Activated T-cell treated with anti-CD3 and anti-CD28 coated beads, Interleukin-2, amount 50 U/mL, for 4 hours (primary cell): ENCODE data around the gene CHD3. TPM values are rescaled to one million over a fixed set of nuclear protein-coding genes. Genes with fewer than 3 reads are reported as not detected.

Experiments used
- ATAC-seq, 2 donors: fragments of 200-7000 bp; cut with Tn5 transposase; one replicate each; pipeline ENCODE4 v1.10.0; 2021
- DNase-seq: peaks from one replicate; pipeline ENCODE4 v3.0.0-alpha.2; 2020
- H3K27me3 Mint-ChIP-seq: one replicate; pipeline ENCODE4 v1.8.0; 2021; ENCODE audit warnings: low read depth, mixed read lengths
- H3K36me3 Mint-ChIP-seq: one replicate; pipeline ENCODE4 v1.8.0; 2022; ENCODE audit warnings: mixed read lengths; ENCODE audit not compliant: insufficient read depth
- H3K4me1 Mint-ChIP-seq: one replicate; pipeline ENCODE4 v1.8.0; 2021; ENCODE audit warnings: low read depth, mixed read lengths
- H3K4me3 Mint-ChIP-seq: one replicate; pipeline ENCODE4 v1.8.0; 2021; ENCODE audit warnings: mild to moderate bottlenecking, moderate library complexity, mixed read lengths
- H3K9me3 Mint-ChIP-seq: one replicate; pipeline ENCODE4 v1.8.0; 2021; ENCODE audit warnings: mixed read lengths
- total RNA-seq, 3 donors: library from RNA; stranded (reverse); gene quantifications; one replicate each; pipeline ENCODE4 v1.2.1, GENCODE V29; 2021

CHD3 gene
- total RNA-seq, 3 donors from 2014 or later: 117 to 127 (median 123) TPM

GRCh38 chr17:7846063-7846735 is 42.4 kb upstream of the CHD3 start:
- no peak for DNase-seq
- ATAC-seq: no peak
- Mint-ChIP-seq H3K4me3 (peak overlapping the region; percentile 96), H3K36me3 (peaks cover 26% of the 10 kb centered on the region), H3K9me3 (no peaks in the 10 kb centered on the region), H3K27me3 (no peaks in the 10 kb centered on the region), H3K4me1 (peaks cover 36% of the 10 kb centered on the region)

GRCh38 chr17:7846765-7847661 is 41.6 kb upstream of the CHD3 start:
- no peak for DNase-seq
- Mint-ChIP-seq H3K27me3 (no peaks in the 10 kb centered on the region), H3K4me1 (peaks cover 40% of the 10 kb centered on the region)

GRCh38 chr17:7848131-7848579 is 40.4 kb upstream of the CHD3 start:
- H3K4me3 Mint-ChIP-seq: peak overlapping the region; percentile 70
- no peak for ATAC-seq
- H3K4me1 Mint-ChIP-seq: peaks cover 44% of the 10 kb centered on the region
- no peak for DNase-seq
- H3K27me3 Mint-ChIP-seq: no peaks in the 10 kb centered on the region
- H3K36me3 Mint-ChIP-seq: peaks cover 40% of the 10 kb centered on the region
- H3K9me3 Mint-ChIP-seq: no peaks in the 10 kb centered on the region

More at GRCh38 chr17:7846765-7847661, 41.6 kb upstream of the CHD3 start:
- peaks cover 34% of the 10 kb centered on the region for H3K36me3 Mint-ChIP-seq
- peak overlapping the region; percentile 96 for H3K4me3 Mint-ChIP-seq
- no peak for ATAC-seq
- H3K9me3 Mint-ChIP-seq: no peaks in the 10 kb centered on the region

- DNase-seq: no peak
- Mint-ChIP-seq H3K36me3 (peaks cover 39% of the 10 kb centered on the region), H3K9me3 (no peaks in the 10 kb centered on the region), H3K4me1 (peaks cover 45% of the 10 kb centered on the region), H3K27me3 (no peaks in the 10 kb centered on the region), H3K4me3 (peak overlapping the region; percentile 74)
- no peak for ATAC-seq
Observed at GRCh38 chr17:7848739-7849129, 39.9 kb upstream of the CHD3 start.

- no peaks in the 10 kb centered on the region for H3K27me3 Mint-ChIP-seq
- H3K36me3 Mint-ChIP-seq: peaks cover 41% of the 10 kb centered on the region
- ATAC-seq (no peak), DNase-seq (no peak)
- H3K4me1 Mint-ChIP-seq: peaks cover 47% of the 10 kb centered on the region
- no peaks in the 10 kb centered on the region for H3K9me3 Mint-ChIP-seq
- H3K4me3 Mint-ChIP-seq: peak overlapping the region; percentile 74
Observed at GRCh38 chr17:7849130-7849750, 39.3 kb upstream of the CHD3 start.

GRCh38 chr17:7849751-7850504 is 38.7 kb upstream of the CHD3 start:
- Mint-ChIP-seq H3K9me3 (no peaks in the 10 kb centered on the region), H3K4me1 (peaks cover 47% of the 10 kb centered on the region), H3K27me3 (no peaks in the 10 kb centered on the region), H3K36me3 (peaks cover 41% of the 10 kb centered on the region), H3K4me3 (peak overlapping the region; percentile 74)
- ATAC-seq (no peak), DNase-seq (no peak)

- H3K36me3 Mint-ChIP-seq: peaks cover 38% of the 10 kb centered on the region
- peaks cover 43% of the 10 kb centered on the region for H3K4me1 Mint-ChIP-seq
Observed at GRCh38 chr17:7850701-7851437, 37.7 kb upstream of the CHD3 start.

GRCh38 chr17:7851438-7852261 is 36.9 kb upstream of the CHD3 start:
- Mint-ChIP-seq H3K4me1 (peaks cover 40% of the 10 kb centered on the region), H3K4me3 (peak overlapping the region; percentile 74)
- ATAC-seq: peak; percentile 89 to 90

More at GRCh38 chr17:7850701-7851437, 37.7 kb upstream of the CHD3 start:
- Mint-ChIP-seq H3K27me3 (no peaks in the 10 kb centered on the region), H3K9me3 (no peaks in the 10 kb centered on the region), H3K4me3 (peak overlapping the region; percentile 74)
- peak; percentile 5 to 13 for ATAC-seq
- no peak for DNase-seq

GRCh38 chr17:7852262-7852670 is 36.3 kb upstream of the CHD3 start:
- H3K36me3 Mint-ChIP-seq: peaks cover 33% of the 10 kb centered on the region
- no peaks in the 10 kb centered on the region for H3K27me3 Mint-ChIP-seq
- H3K9me3 Mint-ChIP-seq: no peaks in the 10 kb centered on the region
- no peak overlapping the region for H3K4me3 Mint-ChIP-seq
- no peak for ATAC-seq
- H3K4me1 Mint-ChIP-seq: peaks cover 37% of the 10 kb centered on the region
- DNase-seq: no peak

More at GRCh38 chr17:7851438-7852261, 36.9 kb upstream of the CHD3 start:
- Mint-ChIP-seq H3K36me3 (peaks cover 35% of the 10 kb centered on the region), H3K9me3 (no peaks in the 10 kb centered on the region), H3K27me3 (no peaks in the 10 kb centered on the region)
- peak; percentile 91 for DNase-seq

GRCh38 chr17:7852919-7853690 is 35.5 kb upstream of the CHD3 start:
- Mint-ChIP-seq H3K4me1 (peaks cover 35% of the 10 kb centered on the region), H3K36me3 (peaks cover 33% of the 10 kb centered on the region), H3K9me3 (no peaks in the 10 kb centered on the region), H3K27me3 (no peaks in the 10 kb centered on the region), H3K4me3 (no peak overlapping the region)
- DNase-seq (peak; percentile 24), ATAC-seq (no peak)

- Mint-ChIP-seq H3K36me3 (peaks cover 33% of the 10 kb centered on the region), H3K4me1 (peaks cover 34% of the 10 kb centered on the region), H3K27me3 (no peaks in the 10 kb centered on the region), H3K4me3 (peak overlapping the region; percentile 37), H3K9me3 (no peaks in the 10 kb centered on the region)
- DNase-seq (no peak), ATAC-seq (no peak)
Observed at GRCh38 chr17:7853691-7854038, 34.9 kb upstream of the CHD3 start.

GRCh38 chr17:7854078-7854777 is 34.4 kb upstream of the CHD3 start:
- Mint-ChIP-seq H3K4me1 (peaks cover 37% of the 10 kb centered on the region), H3K36me3 (peaks cover 36% of the 10 kb centered on the region), H3K9me3 (no peaks in the 10 kb centered on the region), H3K4me3 (peak overlapping the region; percentile 37), H3K27me3 (no peaks in the 10 kb centered on the region)
- ATAC-seq (no peak), DNase-seq (no peak)
